ENCODE data around the gene TTC39A. TPM values are rescaled to one million over a fixed set of nuclear protein-coding genes. Genes with fewer than 3 reads are reported as not detected.
"Not testable (repeated sequence)": the region's sequence is repeated elsewhere in the genome, so short reads cannot be mapped to it uniquely, and the experiment has no call there.

TTC39A gene
- total RNA-seq, 2 experiments from 2014 or later, result not detected

- Mint-ChIP-seq H3K9me3 (no peaks in the 10 kb centered on the region), H3K36me3 (ENCODE audit: low read depth) (peaks cover 2% of the 10 kb centered on the region), H3K27me3 (peaks cover 39% of the 10 kb centered on the region), H3K4me3 (peak overlapping the region; percentile 21), H3K4me1 (peaks cover 10% of the 10 kb centered on the region), H3K27ac (no peak overlapping the region)
- no peak for DNase-seq
- ChIA-PET CTCF (no interaction called here), POLR2A (no interaction called here)
Observed at GRCh38 chr1:51329443-51330325, 678 bp downstream of the TTC39A start.

GRCh38 chr1:51328926-51329325 is 1.4 kb downstream of the TTC39A start:
- POLR2A ChIA-PET, result no interaction called here
- Mint-ChIP-seq H3K4me1 (peaks cover 10% of the 10 kb centered on the region), H3K27ac (no peak overlapping the region), H3K27me3 (peaks cover 39% of the 10 kb centered on the region), H3K36me3 (ENCODE audit: low read depth) (peaks cover 2% of the 10 kb centered on the region), H3K4me3 (no peak overlapping the region), H3K9me3 (no peaks in the 10 kb centered on the region)
- CTCF ChIA-PET, result no interaction called here
- DNase-seq, result no peak

- CTCF ChIA-PET, result no interaction called here
- Mint-ChIP-seq H3K27me3 (peaks cover 41% of the 10 kb centered on the region), H3K4me3 (no peak overlapping the region), H3K4me1 (peaks cover 10% of the 10 kb centered on the region), H3K27ac (no peak overlapping the region), H3K36me3 (ENCODE audit: low read depth) (peaks cover 2% of the 10 kb centered on the region), H3K9me3 (no peaks in the 10 kb centered on the region)
- no peak for DNase-seq
- POLR2A ChIA-PET, result no interaction called here
Observed at GRCh38 chr1:51328279-51328678, 2.1 kb downstream of the TTC39A start.

- no peak overlapping the region for H3K4me3 Mint-ChIP-seq
- CTCF ChIA-PET, result no interaction called here
- H3K27me3 Mint-ChIP-seq, result peaks cover 47% of the 10 kb centered on the region
Observed at GRCh38 chr1:51327386-51327785, 3.0 kb downstream of the TTC39A start.

GRCh38 chr1:51326839-51327238 is 3.5 kb downstream of the TTC39A start:
- no peak overlapping the region for H3K4me3 Mint-ChIP-seq
- ChIA-PET POLR2A (no interaction called here), CTCF (no interaction called here)
- no peak for DNase-seq
- H3K27me3 Mint-ChIP-seq, result peaks cover 46% of the 10 kb centered on the region
- H3K9me3 Mint-ChIP-seq, result no peaks in the 10 kb centered on the region
- no peak overlapping the region for H3K27ac Mint-ChIP-seq
- H3K36me3 Mint-ChIP-seq (ENCODE audit: low read depth), result peaks cover 2% of the 10 kb centered on the region
- peaks cover 10% of the 10 kb centered on the region for H3K4me1 Mint-ChIP-seq

More at GRCh38 chr1:51327386-51327785, 3.0 kb downstream of the TTC39A start:
- POLR2A ChIA-PET, result no interaction called here
- H3K27ac Mint-ChIP-seq, result no peak overlapping the region
- peaks cover 2% of the 10 kb centered on the region for H3K36me3 Mint-ChIP-seq (ENCODE audit: low read depth)
- no peak for DNase-seq
- H3K4me1 Mint-ChIP-seq, result peaks cover 10% of the 10 kb centered on the region
- H3K9me3 Mint-ChIP-seq, result no peaks in the 10 kb centered on the region

- no peak overlapping the region for H3K27ac Mint-ChIP-seq
- peaks cover 7% of the 10 kb centered on the region for H3K4me1 Mint-ChIP-seq
- no peak for DNase-seq
- ChIA-PET CTCF (no interaction called here), POLR2A (no interaction called here)
- H3K9me3 Mint-ChIP-seq, result no peaks in the 10 kb centered on the region
- peaks cover under 1% of the 10 kb centered on the region for H3K36me3 Mint-ChIP-seq (ENCODE audit: low read depth)
- peaks cover 39% of the 10 kb centered on the region for H3K27me3 Mint-ChIP-seq
- H3K4me3 Mint-ChIP-seq, result no peak overlapping the region
Observed at GRCh38 chr1:51325878-51326755, 4.2 kb downstream of the TTC39A start.

GRCh38 chr1:51325391-51325790 is 5.0 kb downstream of the TTC39A start:
- Mint-ChIP-seq H3K27ac (no peak overlapping the region), H3K27me3 (peaks cover 34% of the 10 kb centered on the region), H3K4me1 (peaks cover 2% of the 10 kb centered on the region), H3K9me3 (no peaks in the 10 kb centered on the region), H3K4me3 (no peak overlapping the region), H3K36me3 (ENCODE audit: low read depth) (no peaks in the 10 kb centered on the region)
- DNase-seq, result no peak
- CTCF ChIA-PET, result no interaction called here
- POLR2A ChIA-PET, result no interaction called here

GRCh38 chr1:51325011-51325385 is 5.4 kb downstream of the TTC39A start:
- H3K4me3 Mint-ChIP-seq; H3K4me1 Mint-ChIP-seq; POLR2A ChIA-PET; CTCF ChIA-PET; H3K27ac Mint-ChIP-seq; H3K36me3 Mint-ChIP-seq (ENCODE audit: low read depth); DNase-seq; H3K9me3 Mint-ChIP-seq: not testable (repeated sequence)
- H3K27me3 Mint-ChIP-seq, result peaks cover 33% of the 10 kb centered on the region

- ChIA-PET CTCF (no interaction called here), POLR2A (no interaction called here)
- DNase-seq, result no peak
- Mint-ChIP-seq H3K4me3 (no peak overlapping the region), H3K36me3 (ENCODE audit: low read depth) (no peaks in the 10 kb centered on the region), H3K27me3 (peaks cover 28% of the 10 kb centered on the region), H3K27ac (no peak overlapping the region), H3K9me3 (no peaks in the 10 kb centered on the region), H3K4me1 (no peaks in the 10 kb centered on the region)
Observed at GRCh38 chr1:51324251-51325010, 5.9 kb downstream of the TTC39A start.

- Mint-ChIP-seq H3K27me3 (peaks cover 24% of the 10 kb centered on the region), H3K4me1 (no peaks in the 10 kb centered on the region), H3K4me3 (no peak overlapping the region), H3K36me3 (ENCODE audit: low read depth) (no peaks in the 10 kb centered on the region), H3K9me3 (no peaks in the 10 kb centered on the region), H3K27ac (no peak overlapping the region)
- no peak for DNase-seq
- ChIA-PET POLR2A (no interaction called here), CTCF (no interaction called here)
Observed at GRCh38 chr1:51323778-51324177, 6.6 kb downstream of the TTC39A start.

- ChIA-PET POLR2A (no interaction called here), CTCF (no interaction called here)
- no peak for DNase-seq
- Mint-ChIP-seq H3K27ac (no peak overlapping the region), H3K4me1 (no peaks in the 10 kb centered on the region), H3K9me3 (no peaks in the 10 kb centered on the region), H3K27me3 (peaks cover 18% of the 10 kb centered on the region), H3K4me3 (no peak overlapping the region), H3K36me3 (ENCODE audit: low read depth) (no peaks in the 10 kb centered on the region)
Observed at GRCh38 chr1:51322417-51323101, 7.8 kb downstream of the TTC39A start.

GRCh38 chr1:51321924-51322280 is 8.5 kb downstream of the TTC39A start:
- POLR2A ChIA-PET, result no interaction called here
- H3K27me3 Mint-ChIP-seq, result peaks cover 16% of the 10 kb centered on the region
- H3K36me3 Mint-ChIP-seq (ENCODE audit: low read depth), result no peaks in the 10 kb centered on the region
- CTCF ChIA-PET, result no interaction called here
- H3K4me3 Mint-ChIP-seq, result no peak overlapping the region
- no peak for DNase-seq
- no peaks in the 10 kb centered on the region for H3K9me3 Mint-ChIP-seq
- H3K27ac Mint-ChIP-seq, result no peak overlapping the region
- no peaks in the 10 kb centered on the region for H3K4me1 Mint-ChIP-seq

Data from activated CD4-positive, alpha-beta memory T cell treated with anti-CD3 and anti-CD28 coated beads, Interleukin-2, amount 10 ng/mL, durations not matched to agents 7 days and 5 days (primary cell).